Tibial artery (tissue), 4 donors: ENCODE data around the gene SLC2A9.

Source experiments
- DNase-seq, 2 donors: peaks; one replicate each; pipeline ENCODE4 v3.0.0-alpha.2; 2019
- H3K27ac ChIP-seq, 2 donors: fragments of 200-600 bp; sonication (generic) in 1 of 2; 1 replicate in 1 of 2; 2 replicates in 1 of 2; pipeline ENCODE4 v1.5.1; 2018 to 2019; ENCODE audit warnings: mild to moderate bottlenecking in 1 of 2
- H3K27me3 ChIP-seq, 2 donors: fragments of 200-600 bp; sonication (generic) in 1 of 2; one replicate each; pipeline versions ENCODE4 v1.5.1 to v1.6.0; 2016 to 2019
- H3K36me3 ChIP-seq, 3 donors: fragments of 200-600 bp; sonication (generic) in 2 of 3; one replicate each; pipeline ENCODE4 v1.5.1; 2016 to 2019; ENCODE audit warnings: mild to moderate bottlenecking in 2 of 3
- H3K4me1 ChIP-seq, 4 donors: fragments of 200-600 bp; sonication (generic) in 2 of 4; 1 replicate in 3 of 4; 2 replicates in 1 of 4; pipeline ENCODE4 v1.5.1; 2016 to 2019
- H3K4me3 ChIP-seq, 2 donors: fragments of 200-600 bp; sonication (generic) in 1 of 2; 1 replicate in 1 of 2; 2 replicates in 1 of 2; pipeline ENCODE4 v1.5.1; 2018 to 2019; ENCODE audit warnings: mild to moderate bottlenecking in 2 of 2
- H3K9me3 ChIP-seq, 3 donors: fragments of 200-600 bp; sonication (generic) in 1 of 3; one replicate each; pipeline ENCODE4 v1.5.1; 2016 to 2019
- intact Hi-C: fragments of 100-400 bp; cut with DNase I; formaldehyde crosslinking; loops from one replicate; pipeline ENCODE4 v1.15.0; 2023; ENCODE audit warnings: low total_unique reads
- TF ChIP-seq, protein P1 (sequence below), 2 experiments: fragments of 200-600 bp in 1 of 2; fragments of 450-650 bp in 1 of 2; IDR thresholded peaks; one replicate each; pipeline ENCODE4 v1.5.1; 2017 to 2019; ENCODE audit warnings: antibody characterized with exemption in 2 of 2, mild to moderate bottlenecking in 1 of 2, moderate library complexity in 1 of 2

The SLC2A9 gene

DNA sequence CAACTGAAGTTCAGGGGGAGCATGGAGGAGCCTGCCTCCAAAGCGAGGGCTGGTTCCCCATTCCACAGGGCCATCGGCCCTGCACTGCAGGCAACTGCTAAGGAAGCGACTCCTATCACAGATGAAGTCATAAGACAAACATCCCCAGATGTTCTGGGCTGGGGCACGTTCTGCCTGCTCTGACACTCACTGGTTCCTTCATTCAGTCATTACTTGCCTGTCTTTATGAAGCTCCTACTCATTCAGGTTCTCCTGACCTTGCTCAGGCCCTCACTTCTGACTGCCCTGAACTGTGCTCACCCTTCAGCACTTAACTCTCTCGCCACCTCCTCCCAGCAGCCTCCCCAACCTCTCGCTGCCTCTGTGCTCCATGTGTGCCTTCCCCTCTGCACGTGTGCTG, 2.5 kb upstream of the SLC2A9 start:
- H3K4me1 ChIP-seq, result peaks cover 4 to 29% (median 19%) of the 10 kb centered on the region in 4 donors
- H3K4me3 ChIP-seq, result no peak overlapping the region
- TF ChIP-seq, protein P1, sequence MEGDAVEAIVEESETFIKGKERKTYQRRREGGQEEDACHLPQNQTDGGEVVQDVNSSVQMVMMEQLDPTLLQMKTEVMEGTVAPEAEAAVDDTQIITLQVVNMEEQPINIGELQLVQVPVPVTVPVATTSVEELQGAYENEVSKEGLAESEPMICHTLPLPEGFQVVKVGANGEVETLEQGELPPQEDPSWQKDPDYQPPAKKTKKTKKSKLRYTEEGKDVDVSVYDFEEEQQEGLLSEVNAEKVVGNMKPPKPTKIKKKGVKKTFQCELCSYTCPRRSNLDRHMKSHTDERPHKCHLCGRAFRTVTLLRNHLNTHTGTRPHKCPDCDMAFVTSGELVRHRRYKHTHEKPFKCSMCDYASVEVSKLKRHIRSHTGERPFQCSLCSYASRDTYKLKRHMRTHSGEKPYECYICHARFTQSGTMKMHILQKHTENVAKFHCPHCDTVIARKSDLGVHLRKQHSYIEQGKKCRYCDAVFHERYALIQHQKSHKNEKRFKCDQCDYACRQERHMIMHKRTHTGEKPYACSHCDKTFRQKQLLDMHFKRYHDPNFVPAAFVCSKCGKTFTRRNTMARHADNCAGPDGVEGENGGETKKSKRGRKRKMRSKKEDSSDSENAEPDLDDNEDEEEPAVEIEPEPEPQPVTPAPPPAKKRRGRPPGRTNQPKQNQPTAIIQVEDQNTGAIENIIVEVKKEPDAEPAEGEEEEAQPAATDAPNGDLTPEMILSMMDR (IDR thresholded peaks at IDR 0.05), result no peak
- intact Hi-C loops, result loop anchor here (5.0 kb wide), 1 partner anchor 38 kb away; no protein-coding TSS in a partner anchor
- no peak overlapping the region for H3K27ac ChIP-seq
- no peak for DNase-seq
- no peaks in the 10 kb centered on the region for H3K9me3 ChIP-seq
- H3K36me3 ChIP-seq, result no peaks in the 10 kb centered on the region
- H3K27me3 ChIP-seq, result no peaks in the 10 kb centered on the region

DNA sequence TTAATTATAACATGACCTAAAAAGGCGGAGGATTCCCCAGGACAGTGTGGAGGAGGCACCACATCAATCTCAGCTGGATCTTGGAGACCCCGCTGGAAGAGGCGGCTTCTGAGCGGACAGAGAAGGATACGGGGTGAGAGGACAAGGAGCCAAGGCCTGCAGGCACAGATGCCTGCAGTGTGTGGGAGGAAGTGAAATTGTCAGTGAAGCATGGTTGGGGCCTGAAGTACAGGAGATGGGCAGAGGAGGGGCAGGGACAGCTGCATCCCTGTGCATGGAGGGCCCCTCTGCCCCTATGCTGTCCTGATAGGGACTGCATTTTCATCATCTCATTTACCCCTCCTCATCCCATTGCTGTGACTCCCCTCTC, 1.7 kb upstream of the SLC2A9 start:
- Histone ChIP-seq H3K4me1 (peaks cover 5 to 36% (median 25%) of the 10 kb centered on the region in 4 donors), H3K27ac (no peak overlapping the region), H3K4me3 (no peak overlapping the region), H3K9me3 (no peaks in the 10 kb centered on the region), H3K36me3 (no peaks in the 10 kb centered on the region), H3K27me3 (no peaks in the 10 kb centered on the region)
- TF ChIP-seq, protein P1 (IDR thresholded peaks at IDR 0.05), result no peak
- no peak for DNase-seq
- intact Hi-C loops, result loop anchor here (5.0 kb wide), 1 partner anchor 39 kb away; no protein-coding TSS in a partner anchor

DNA sequence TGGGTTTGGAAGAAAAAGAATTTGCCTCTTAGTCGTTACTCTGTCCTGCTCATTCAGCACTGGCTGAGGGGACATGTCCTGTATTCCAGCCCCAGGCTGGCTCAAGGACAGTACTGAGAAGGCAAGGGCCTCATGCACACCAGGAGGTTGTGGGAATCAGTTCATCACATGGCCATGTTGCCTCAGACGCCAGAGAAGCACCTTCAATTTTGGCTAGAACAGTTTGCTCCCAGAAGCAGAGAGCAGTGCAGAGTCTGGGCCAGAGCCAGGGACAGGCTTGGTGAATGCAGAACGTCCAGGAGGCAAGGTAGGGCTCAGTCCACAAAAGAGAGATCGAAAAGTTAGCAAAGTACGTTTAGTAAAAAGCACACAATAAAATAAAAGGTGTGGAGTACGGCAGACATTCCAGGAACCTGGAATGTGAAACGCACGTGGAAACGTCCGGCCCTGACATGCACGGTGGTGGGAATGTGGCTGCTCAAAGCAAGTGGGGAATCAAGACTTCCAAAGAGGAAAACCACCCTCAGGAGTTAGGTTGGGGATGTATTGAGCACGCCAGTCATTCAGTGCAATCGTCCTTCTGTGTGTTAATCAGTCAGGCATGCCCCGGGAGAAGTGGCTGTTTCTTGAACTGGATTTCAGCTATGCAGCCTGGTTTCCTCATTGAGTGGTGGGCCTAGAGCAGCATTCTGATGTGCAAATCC, 1.2 kb upstream of the SLC2A9 start:
- Histone ChIP-seq H3K27me3 (no peaks in the 10 kb centered on the region), H3K27ac (peak overlapping the region in 1 of 2 donors; percentile 82), H3K36me3 (no peaks in the 10 kb centered on the region), H3K9me3 (no peaks in the 10 kb centered on the region), H3K4me1 (peaks cover 5 to 36% (median 25%) of the 10 kb centered on the region in 4 donors), H3K4me3 (no peak overlapping the region)
- intact Hi-C loops, result loop anchor here (5.0 kb wide), 1 partner anchor 40 kb away; no protein-coding TSS in a partner anchor
- TF ChIP-seq, protein P1 (IDR thresholded peaks at IDR 0.05), result no peak
- DNase-seq, result no peak

DNA sequence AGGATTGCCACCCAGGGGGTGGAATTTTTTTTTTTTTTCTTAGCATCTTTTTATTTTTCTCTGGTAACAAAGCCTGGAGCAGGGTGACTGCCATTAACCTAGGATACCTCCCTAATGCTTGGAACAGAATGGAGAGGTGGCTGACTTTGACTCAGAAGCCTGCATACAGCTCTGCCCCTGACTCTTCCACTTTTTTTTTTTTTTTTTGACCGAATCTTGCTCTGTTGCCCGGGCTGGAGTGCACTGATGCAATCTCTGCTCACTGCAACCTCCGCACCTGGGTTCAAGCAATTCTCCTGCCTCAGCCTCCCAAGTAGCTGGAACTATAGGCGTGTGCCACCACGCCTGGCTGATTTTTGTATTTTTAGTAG, 341 bp upstream of the SLC2A9 start:
- no peaks in the 10 kb centered on the region for H3K27me3 ChIP-seq
- intact Hi-C loops, result loop anchor here (5.0 kb wide), 1 partner anchor 41 kb away; no protein-coding TSS in a partner anchor
- TF ChIP-seq, protein P1 (IDR thresholded peaks at IDR 0.05), result no peak
- no peak for DNase-seq
- peak overlapping the region in 1 of 2 donors; percentile 82 for H3K27ac ChIP-seq
- H3K4me3 ChIP-seq, result no peak overlapping the region
- H3K4me1 ChIP-seq, result peaks cover 5 to 36% (median 25%) of the 10 kb centered on the region in 4 donors
- no peaks in the 10 kb centered on the region for H3K36me3 ChIP-seq
- H3K9me3 ChIP-seq, result no peaks in the 10 kb centered on the region

DNA sequence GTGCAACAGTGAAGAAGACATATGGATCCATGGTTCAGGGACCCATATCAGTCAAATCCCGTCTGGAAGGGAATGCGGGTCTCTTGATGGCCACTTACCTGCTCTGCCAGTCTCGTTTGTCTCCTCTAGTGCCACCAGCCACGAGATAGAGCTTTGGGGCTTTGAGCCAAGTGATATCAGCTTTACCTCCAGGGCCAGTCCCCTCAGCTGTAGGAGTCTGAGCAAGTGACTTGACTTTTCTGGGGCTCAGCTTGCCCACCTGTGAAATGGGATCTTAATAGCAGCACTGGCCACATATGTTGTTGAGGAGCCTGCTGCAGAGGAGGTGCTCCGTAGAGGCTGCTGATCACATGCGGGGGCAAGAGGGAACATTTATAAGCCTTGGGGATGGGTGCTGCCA, 1.2 kb downstream of the SLC2A9 start:
- no peaks in the 10 kb centered on the region for H3K36me3 ChIP-seq
- intact Hi-C loops, result loop anchor here (5.0 kb wide), 1 partner anchor 42 kb away; no protein-coding TSS in a partner anchor
- no peaks in the 10 kb centered on the region for H3K27me3 ChIP-seq
- peaks cover 5 to 36% (median 25%) of the 10 kb centered on the region in 4 donors for H3K4me1 ChIP-seq
- peak overlapping the region; percentile 52 to 82 for H3K27ac ChIP-seq
- no peak for DNase-seq
- no peak overlapping the region for H3K4me3 ChIP-seq
- no peaks in the 10 kb centered on the region for H3K9me3 ChIP-seq
- TF ChIP-seq, protein P1 (IDR thresholded peaks at IDR 0.05), result no peak
